Measurements from ENCODE around the gene NOL4L.

DNA sequence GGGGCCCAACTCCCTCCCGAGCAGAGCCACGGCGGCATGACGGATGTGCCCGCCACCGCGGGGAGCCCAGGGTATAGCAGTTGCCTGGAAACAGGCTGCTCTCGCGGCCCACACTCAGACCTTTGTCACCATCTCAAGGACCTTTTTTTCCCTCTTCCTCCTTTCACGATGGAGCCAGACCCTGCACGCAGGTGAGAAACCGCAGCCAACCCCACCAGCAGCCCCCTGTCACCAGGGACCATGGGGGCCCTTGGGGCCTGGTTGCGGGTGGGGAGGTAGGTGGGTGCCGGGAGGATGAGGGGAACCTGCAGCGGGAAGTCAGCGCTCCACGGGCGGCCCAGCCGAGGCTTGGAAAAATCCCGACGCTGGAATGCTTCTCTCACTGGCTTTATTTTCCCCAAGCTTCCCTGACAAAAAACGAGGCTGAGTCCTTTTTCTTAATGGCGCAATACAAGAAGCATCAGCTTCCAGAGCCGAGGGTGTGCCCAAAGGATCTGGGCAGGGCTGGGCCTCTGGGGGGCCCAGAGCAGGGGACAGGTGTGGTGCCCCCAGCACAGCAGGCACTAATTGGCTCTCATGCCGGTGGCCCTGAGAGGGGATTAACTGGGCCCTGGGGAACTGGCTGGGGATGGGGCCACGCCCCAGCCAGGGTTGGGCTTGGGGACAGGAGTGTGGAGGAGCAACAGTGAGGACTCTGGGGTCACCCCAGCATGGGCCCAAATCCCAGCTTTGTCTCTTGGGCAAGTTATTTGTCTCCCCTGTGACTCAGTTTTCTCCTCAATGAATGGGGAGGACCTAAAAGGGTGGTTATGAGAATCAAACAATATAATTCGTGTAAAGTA lies 23.9 kb downstream of the NOL4L start:
- TF ChIP-seq, protein P1, sequence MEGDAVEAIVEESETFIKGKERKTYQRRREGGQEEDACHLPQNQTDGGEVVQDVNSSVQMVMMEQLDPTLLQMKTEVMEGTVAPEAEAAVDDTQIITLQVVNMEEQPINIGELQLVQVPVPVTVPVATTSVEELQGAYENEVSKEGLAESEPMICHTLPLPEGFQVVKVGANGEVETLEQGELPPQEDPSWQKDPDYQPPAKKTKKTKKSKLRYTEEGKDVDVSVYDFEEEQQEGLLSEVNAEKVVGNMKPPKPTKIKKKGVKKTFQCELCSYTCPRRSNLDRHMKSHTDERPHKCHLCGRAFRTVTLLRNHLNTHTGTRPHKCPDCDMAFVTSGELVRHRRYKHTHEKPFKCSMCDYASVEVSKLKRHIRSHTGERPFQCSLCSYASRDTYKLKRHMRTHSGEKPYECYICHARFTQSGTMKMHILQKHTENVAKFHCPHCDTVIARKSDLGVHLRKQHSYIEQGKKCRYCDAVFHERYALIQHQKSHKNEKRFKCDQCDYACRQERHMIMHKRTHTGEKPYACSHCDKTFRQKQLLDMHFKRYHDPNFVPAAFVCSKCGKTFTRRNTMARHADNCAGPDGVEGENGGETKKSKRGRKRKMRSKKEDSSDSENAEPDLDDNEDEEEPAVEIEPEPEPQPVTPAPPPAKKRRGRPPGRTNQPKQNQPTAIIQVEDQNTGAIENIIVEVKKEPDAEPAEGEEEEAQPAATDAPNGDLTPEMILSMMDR (IDR thresholded peaks at IDR 0.05), result no peak
- TF ChIP-seq POLR2A (IDR thresholded peaks at IDR 0.05; ENCODE audit: low read depth), result no peak
